Epithelial cell of proximal tubule (primary cell): ENCODE data around the gene SOHLH2. TPM values are rescaled to one million over a fixed set of nuclear protein-coding genes. Genes with fewer than 3 reads are reported as not detected.

ENCODE experiments used
- DNase-seq: peaks from one replicate; pipeline ENCODE4 v3.0.0-alpha.2; 2011; ENCODE audit warnings: low read depth
- H3K4me3 ChIP-seq: 2 replicates; pipeline ENCODE4 v1.5.1; 2011; ENCODE audit warnings: low read depth, mild to moderate bottlenecking, low read length
- total RNA-seq: library from RNA; depleted of rRNA; stranded (reverse); fragments of >200 nt; gene quantifications from 2 replicates; pipeline ENCODE4 v1.2.3, GENCODE V29; 2015
- TF ChIP-seq, protein P1 (sequence below): conservative IDR thresholded peaks from 2 replicates; pipeline ENCODE4 v1.5.1; 2012; ENCODE audit warnings: low read depth, mild to moderate bottlenecking, low read length

Gene SOHLH2
- total RNA-seq, 1 donor from 2014 or later = not detected

- TF ChIP-seq, protein P1, sequence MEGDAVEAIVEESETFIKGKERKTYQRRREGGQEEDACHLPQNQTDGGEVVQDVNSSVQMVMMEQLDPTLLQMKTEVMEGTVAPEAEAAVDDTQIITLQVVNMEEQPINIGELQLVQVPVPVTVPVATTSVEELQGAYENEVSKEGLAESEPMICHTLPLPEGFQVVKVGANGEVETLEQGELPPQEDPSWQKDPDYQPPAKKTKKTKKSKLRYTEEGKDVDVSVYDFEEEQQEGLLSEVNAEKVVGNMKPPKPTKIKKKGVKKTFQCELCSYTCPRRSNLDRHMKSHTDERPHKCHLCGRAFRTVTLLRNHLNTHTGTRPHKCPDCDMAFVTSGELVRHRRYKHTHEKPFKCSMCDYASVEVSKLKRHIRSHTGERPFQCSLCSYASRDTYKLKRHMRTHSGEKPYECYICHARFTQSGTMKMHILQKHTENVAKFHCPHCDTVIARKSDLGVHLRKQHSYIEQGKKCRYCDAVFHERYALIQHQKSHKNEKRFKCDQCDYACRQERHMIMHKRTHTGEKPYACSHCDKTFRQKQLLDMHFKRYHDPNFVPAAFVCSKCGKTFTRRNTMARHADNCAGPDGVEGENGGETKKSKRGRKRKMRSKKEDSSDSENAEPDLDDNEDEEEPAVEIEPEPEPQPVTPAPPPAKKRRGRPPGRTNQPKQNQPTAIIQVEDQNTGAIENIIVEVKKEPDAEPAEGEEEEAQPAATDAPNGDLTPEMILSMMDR = no peak
- no peak for DNase-seq
- H3K4me3 ChIP-seq = no peak overlapping the region
Measured at GRCh38 chr13:36134632-36135031, 79.7 kb downstream of the SOHLH2 start.

GRCh38 chr13:36133950-36134626 is 80.3 kb downstream of the SOHLH2 start:
- no peak for DNase-seq
- TF ChIP-seq, protein P1 = no peak
- H3K4me3 ChIP-seq = no peak overlapping the region

GRCh38 chr13:36132376-36132775 is 82.0 kb downstream of the SOHLH2 start:
- no peak for DNase-seq
- no peak overlapping the region for H3K4me3 ChIP-seq
- TF ChIP-seq, protein P1 = no peak

DNA sequence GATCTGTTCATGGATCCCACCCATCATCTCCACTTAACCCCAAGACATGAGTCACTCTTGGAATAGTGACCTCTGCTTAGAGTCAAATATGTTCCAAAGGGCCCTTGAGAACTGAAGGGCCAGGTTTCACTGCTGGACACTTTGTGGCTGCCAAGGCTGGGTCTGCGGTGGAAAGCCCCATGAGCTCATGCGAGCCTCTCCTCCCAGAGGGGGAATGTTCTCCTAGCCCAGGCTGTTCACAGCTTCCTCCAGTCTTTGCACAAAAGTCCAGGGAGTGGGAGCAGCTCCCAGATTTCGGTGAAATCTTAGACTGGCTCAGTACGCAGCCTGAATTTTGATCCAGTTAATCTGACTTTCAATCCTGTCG is 82.4 kb downstream of the SOHLH2 start:
- no peak overlapping the region for H3K4me3 ChIP-seq
- DNase-seq = no peak
- TF ChIP-seq, protein P1 = no peak

DNA sequence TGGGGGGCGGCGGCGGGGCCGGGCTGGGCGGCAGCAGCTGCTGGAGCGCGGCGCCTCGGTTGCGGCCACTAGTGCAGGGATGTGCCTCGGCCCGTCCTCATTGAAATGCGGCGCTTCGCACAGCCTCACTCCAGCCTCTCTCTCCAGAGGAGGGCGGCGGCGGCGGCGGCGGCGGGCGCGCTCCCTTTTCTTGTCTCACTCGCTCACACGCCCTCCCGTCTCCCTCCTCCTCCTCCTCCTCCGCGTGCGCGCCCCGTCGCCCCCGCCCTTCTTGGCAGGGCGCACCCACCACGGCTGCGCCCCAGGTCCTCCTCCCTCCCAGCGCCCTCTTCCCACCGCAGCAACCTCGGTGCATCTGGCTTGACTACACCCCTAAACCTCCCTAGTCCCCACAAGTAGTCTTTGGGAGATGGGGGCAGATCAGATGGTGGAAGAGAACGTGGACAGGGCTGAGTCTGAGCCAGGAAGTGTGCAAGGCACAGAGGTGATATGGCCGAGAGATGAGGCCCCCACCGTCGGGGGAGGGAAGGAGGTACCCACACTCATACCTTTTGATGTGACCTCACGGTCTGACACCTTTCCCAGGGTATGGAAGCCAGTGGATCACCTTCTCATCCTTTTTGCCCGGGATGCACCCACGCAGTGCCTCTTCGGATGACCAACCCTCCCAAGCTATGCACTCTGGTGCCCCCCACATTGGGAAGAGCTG is 83.0 kb downstream of the SOHLH2 start, which contains the start of gene DCLK1:
TSS of gene DCLK1 (minus strand) at position 161 of the 709 bp plus-strand sequence.
- DNase-seq = no peak
- TF ChIP-seq, protein P1 = no peak
- H3K4me3 ChIP-seq = peak within 1 kb of the TSS; percentile 55

GRCh38 chr13:36130552-36131221 is 83.7 kb downstream of the SOHLH2 start:
- no peak for DNase-seq
- peak overlapping the region; percentile 55 for H3K4me3 ChIP-seq
- TF ChIP-seq, protein P1 = no peak
